DOHH2 (cell line): Measurements from ENCODE around the gene ARID5B.

ENCODE experiments used
- H3F3A ChIP-seq: fragments of 200-600 bp; sonication (generic), shearing (Covaris generic); 2 replicates; pipeline ENCODE4 v1.6.0; 2016; ENCODE audit warnings: antibody characterized with exemption, mild to moderate bottlenecking; ENCODE audit not compliant: control insufficient read depth, insufficient read depth
- H3K27ac ChIP-seq: fragments of 200-600 bp; sonication (generic); 2 replicates; pipeline ENCODE4 v1.5.1; 2014; ENCODE audit warnings: low read depth, mild to moderate bottlenecking, low read length, moderate library complexity
- H3K27me3 ChIP-seq: fragments of 200-600 bp; sonication (generic); 2 replicates; pipeline ENCODE4 v1.6.1; 2014; ENCODE audit warnings: mild to moderate bottlenecking, low read length, mixed read lengths; ENCODE audit not compliant: control insufficient read depth
- H3K36me3 ChIP-seq: fragments of 200-600 bp; sonication (generic); 2 replicates; pipeline ENCODE4 v1.6.1; 2014; ENCODE audit warnings: mild to moderate bottlenecking, low read length, moderate library complexity, mixed read lengths; ENCODE audit not compliant: control insufficient read depth
- H3K4me1 ChIP-seq: fragments of 200-600 bp; sonication (generic); 2 replicates; pipeline ENCODE4 v1.6.1; 2014; ENCODE audit warnings: mild to moderate bottlenecking, low read length, mixed read lengths; ENCODE audit not compliant: control insufficient read depth
- H3K4me2 ChIP-seq: fragments of 200-600 bp; sonication (generic); 2 replicates; pipeline ENCODE4 v1.6.0; 2014; ENCODE audit warnings: mild to moderate bottlenecking, low read length, moderate library complexity
- H3K4me3 ChIP-seq: fragments of 200-600 bp; sonication (generic); 2 replicates; pipeline ENCODE4 v1.5.1; 2014; ENCODE audit warnings: mild to moderate bottlenecking, low read length, mixed read lengths
- H3K79me2 ChIP-seq: fragments of 200-600 bp; sonication (generic); 2 replicates; pipeline ENCODE4 v1.6.1; 2014; ENCODE audit warnings: mild to moderate bottlenecking, low read length, mixed read lengths; ENCODE audit not compliant: control insufficient read depth
- H3K9me2 ChIP-seq: fragments of 200-600 bp; sonication (generic); replicated peaks from 2 replicates; pipeline ENCODE4 v1.6.1; 2014; ENCODE audit warnings: mild to moderate bottlenecking, low read length, mixed read lengths; ENCODE audit not compliant: control insufficient read depth
- H3K9me3 ChIP-seq: fragments of 200-600 bp; sonication (generic); 2 replicates; pipeline ENCODE4 v1.6.1; 2014; ENCODE audit warnings: antibody characterized with exemption, low read length, mixed read lengths; ENCODE audit not compliant: control insufficient read depth, insufficient read depth
- H4K20me1 ChIP-seq: fragments of 200-600 bp; sonication (generic); 2 replicates; pipeline ENCODE4 v1.6.0; 2014; ENCODE audit warnings: low read depth, mild to moderate bottlenecking, antibody characterized with exemption, low read length, moderate library complexity; ENCODE audit not compliant: control insufficient read depth, insufficient read depth
- CTCF ChIP-seq: fragments of 200-600 bp; sonication (generic); IDR thresholded peaks from one replicate; pipeline ENCODE4 v1.5.1; 2014; ENCODE audit warnings: antibody characterized with exemption, mild to moderate bottlenecking, low read depth, low read length; ENCODE audit not compliant: poor library complexity, severe bottlenecking
- EZH2phosphoT487 ChIP-seq: fragments of 200-600 bp; sonication (generic); IDR thresholded peaks from 2 replicates; pipeline ENCODE4 v1.6.1; 2017; ENCODE audit warnings: borderline replicate concordance, mild to moderate bottlenecking, antibody characterized with exemption, low read length, moderate library complexity, mixed read lengths

The ARID5B gene

GRCh38 chr10:61905837-61906561 is 4.5 kb downstream of the ARID5B start:
- H3K4me3 ChIP-seq: no peak overlapping the region
- peaks cover 28% of the 10 kb centered on the region for H3F3A ChIP-seq
- no peaks in the 10 kb centered on the region for H3K9me3 ChIP-seq
- peak overlapping the region; percentile 99; the same call in 1 of the 2 replicates for H3K27ac ChIP-seq
- H3K36me3 ChIP-seq: peaks cover 56% of the 10 kb centered on the region
- peaks cover 93% of the 10 kb centered on the region for H3K79me2 ChIP-seq
- H3K27me3 ChIP-seq: no peaks in the 10 kb centered on the region
- H3K4me2 ChIP-seq: peak overlapping the region; percentile 96
- H3K4me1 ChIP-seq: peaks cover 42% of the 10 kb centered on the region
- H4K20me1 ChIP-seq: no peaks in the 10 kb centered on the region
- TF ChIP-seq EZH2phosphoT487 (no peak), CTCF (no peak)
- H3K9me2 ChIP-seq: no peaks in the 10 kb centered on the region

GRCh38 chr10:61906562-61906901 is 5.0 kb downstream of the ARID5B start:
- no peak overlapping the region for H3K27ac ChIP-seq
- peaks cover 95% of the 10 kb centered on the region for H3K79me2 ChIP-seq
- peaks cover 28% of the 10 kb centered on the region for H3F3A ChIP-seq
- no peaks in the 10 kb centered on the region for H3K27me3 ChIP-seq
- H4K20me1 ChIP-seq: peaks cover under 1% of the 10 kb centered on the region; the same call in 1 of the 2 replicates
- no peak overlapping the region for H3K4me3 ChIP-seq
- H3K4me2 ChIP-seq: peak overlapping the region; percentile 39; the same call in 1 of the 2 replicates
- H3K4me1 ChIP-seq: peaks cover 42% of the 10 kb centered on the region
- no peaks in the 10 kb centered on the region for H3K9me3 ChIP-seq
- TF ChIP-seq CTCF: no peak
- no peak for TF ChIP-seq EZH2phosphoT487
- no peaks in the 10 kb centered on the region for H3K9me2 ChIP-seq
- H3K36me3 ChIP-seq: peaks cover 58% of the 10 kb centered on the region

GRCh38 chr10:61907011-61907410 is 5.5 kb downstream of the ARID5B start:
- peaks cover 42% of the 10 kb centered on the region for H3K4me1 ChIP-seq
- H3K79me2 ChIP-seq: peaks cover 95% of the 10 kb centered on the region
- no peaks in the 10 kb centered on the region for H3K9me3 ChIP-seq
- H3K27me3 ChIP-seq: no peaks in the 10 kb centered on the region
- H3K9me2 ChIP-seq: no peaks in the 10 kb centered on the region
- peaks cover 60% of the 10 kb centered on the region for H3K36me3 ChIP-seq
- H4K20me1 ChIP-seq: peaks cover 3% of the 10 kb centered on the region; the same call in 1 of the 2 replicates
- peak overlapping the region; percentile 39 for H3K4me2 ChIP-seq
- peak overlapping the region; percentile 18; the same call in 1 of the 2 replicates for H3K4me3 ChIP-seq
- no peak for TF ChIP-seq CTCF
- no peak for TF ChIP-seq EZH2phosphoT487
- no peak overlapping the region; the same call in 1 of the 2 replicates for H3K27ac ChIP-seq
- H3F3A ChIP-seq: peaks cover 26% of the 10 kb centered on the region
